NCI-H82 treated with DMSO at 0.1 percent for 48 hours (cell line): ENCODE results near the gene CRACDL.

Experiments used
- DNase-seq: peaks from one replicate; lab custom pipeline; 2025; ENCODE audit not compliant: unreplicated experiment; lab: John Stamatoyannopoulos, UW

CRACDL gene

DNA sequence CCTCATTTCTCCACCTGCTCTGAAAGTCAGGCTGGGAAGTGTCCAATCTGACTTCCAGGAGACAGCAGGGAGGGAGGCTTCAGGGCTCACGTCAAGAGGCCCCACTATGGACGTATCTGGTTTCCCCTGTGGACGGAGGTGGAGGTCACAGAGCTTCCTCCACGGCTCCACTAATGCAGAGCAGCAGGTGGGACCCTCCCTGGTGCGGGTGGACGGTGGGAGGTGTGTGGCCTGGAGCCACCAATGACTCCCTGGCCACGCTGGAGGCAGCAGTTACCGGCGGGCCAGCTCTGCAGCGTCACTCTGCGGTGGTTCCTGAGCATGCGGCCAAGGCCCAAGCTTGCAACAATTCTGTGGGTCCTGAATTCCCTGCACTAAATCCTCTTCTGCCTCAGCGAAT is 9.0 kb downstream of the CRACDL start:
- no peak for DNase-seq

DNA sequence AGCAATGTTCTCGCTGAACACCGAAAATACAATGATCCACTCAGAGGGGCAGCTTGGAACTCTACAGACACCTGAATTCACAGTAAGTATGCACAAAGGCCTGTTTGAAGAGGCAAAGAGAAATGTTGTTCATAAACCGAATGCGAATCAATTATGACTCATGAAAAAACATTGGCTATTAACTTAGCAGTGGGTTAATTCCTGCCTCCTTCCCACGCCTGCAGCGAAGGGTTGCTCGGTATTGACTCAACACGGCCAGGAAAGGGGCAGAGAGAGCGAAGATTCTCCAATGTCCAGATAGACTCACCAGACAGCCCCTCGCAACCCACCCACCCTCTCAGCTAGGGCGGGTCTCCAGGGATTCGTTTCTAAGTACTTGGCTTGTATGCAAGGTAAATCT is 9.4 kb downstream of the CRACDL start:
- DNase-seq = no peak

DNA sequence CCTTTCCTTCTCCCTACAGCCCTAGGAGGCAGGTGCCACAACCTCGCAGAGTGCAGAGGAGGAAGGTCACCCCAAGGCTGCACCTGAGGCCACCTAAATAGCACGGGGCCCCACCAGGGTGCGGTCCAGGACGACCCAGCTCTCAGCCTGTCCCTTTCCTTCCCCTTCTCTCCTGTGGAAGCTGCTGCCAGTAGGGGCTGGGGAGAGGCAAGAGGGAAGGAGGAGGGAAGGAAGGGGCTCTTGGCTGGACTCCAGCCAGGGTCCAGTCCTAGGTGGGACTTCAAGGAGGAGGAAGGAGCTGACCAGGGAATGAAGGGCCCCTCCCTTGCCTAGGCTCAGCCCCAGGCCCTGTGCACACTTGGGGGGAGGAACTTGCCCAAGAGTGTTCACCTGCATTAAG is 11.1 kb downstream of the CRACDL start:
- no peak for DNase-seq

DNA sequence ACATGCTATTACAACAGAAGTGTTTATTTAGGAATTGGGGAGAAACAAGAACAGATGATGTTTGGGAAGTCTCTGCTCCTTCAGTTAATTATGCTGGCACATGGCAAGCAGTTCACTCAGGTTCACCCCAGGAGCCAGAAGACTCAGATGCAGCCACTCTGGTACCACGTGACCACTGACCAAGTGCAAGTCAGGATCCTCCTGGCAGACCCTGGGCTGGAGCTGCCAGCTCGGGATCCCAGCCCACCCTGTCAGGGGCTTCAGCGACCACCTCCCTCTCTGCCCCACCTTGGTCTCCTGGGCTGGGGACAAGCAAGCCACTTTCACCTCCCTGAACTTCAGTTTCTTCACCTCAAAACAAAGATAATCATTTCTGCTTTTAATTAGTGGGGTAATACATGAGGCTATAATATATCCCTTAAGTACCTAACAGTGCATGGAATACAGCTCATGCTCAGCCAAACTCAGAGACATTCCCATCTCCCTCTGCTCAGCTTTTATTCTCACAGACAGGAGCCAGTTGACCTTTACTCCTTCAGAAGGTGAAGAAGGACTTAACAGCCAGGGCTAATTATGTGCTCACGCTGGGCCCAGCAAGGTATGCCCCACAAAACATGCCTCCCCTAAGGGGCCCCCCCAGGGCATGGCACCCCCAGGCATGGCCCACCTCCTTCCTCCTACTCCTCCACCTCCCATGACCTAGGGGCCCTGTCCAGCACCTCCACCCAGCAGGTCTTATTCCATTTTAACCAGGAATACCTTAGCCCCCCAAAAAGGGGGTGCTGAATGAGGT is 11.8 kb downstream of the CRACDL start:
- no peak for DNase-seq

DNA sequence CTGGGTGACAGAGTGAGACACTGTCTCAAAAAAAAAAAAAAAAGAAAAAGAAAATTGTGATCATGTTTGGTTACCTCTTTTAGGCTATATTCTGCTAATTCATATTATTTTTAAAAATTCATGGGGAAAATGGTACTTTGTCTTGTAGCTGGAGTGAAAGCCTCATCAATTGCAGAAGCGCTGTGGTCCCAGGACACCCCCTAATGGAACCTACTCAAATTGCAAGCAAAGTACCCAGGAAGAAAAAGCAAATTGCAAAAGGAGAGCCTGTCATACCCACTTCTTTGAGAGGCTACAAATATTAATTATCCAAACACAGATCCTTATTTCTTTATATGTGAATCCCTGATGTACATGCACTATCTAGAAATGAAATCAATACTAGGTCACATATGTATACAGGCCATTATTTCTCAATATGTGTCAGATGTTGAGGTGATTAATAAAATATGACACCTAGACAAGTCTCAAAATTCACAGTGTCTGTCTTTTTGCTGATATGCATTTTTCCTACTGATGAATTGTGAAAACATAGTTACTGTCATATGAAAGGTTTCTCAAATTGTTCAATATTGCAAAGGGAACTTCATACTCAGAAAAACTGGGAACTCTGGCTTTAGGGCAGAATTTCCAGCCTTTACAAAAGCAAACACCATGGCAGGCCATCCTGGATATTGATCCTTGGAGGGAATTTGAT is 12.6 kb downstream of the CRACDL start:
- DNase-seq = no peak

DNA sequence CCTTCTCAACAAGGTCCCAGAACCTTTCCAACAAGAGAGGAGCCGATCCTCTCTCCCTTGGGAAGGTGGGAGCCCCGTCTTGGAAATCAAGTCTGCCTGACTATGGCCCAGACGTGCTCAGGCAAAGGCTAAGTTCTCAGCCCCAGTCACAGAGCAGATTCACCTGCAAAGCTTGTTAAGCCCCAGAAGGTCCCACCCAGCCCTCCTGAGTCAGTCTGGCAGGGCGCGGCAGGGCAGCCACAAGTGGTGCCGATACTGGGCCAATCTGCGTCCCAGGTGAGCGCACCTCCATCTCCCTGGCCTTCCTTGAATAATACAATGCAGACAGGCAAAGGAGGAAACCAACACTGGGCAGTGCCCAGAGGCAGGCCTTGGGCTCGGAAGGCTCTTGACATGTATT is 15.0 kb downstream of the CRACDL start:
- DNase-seq = no peak

DNA sequence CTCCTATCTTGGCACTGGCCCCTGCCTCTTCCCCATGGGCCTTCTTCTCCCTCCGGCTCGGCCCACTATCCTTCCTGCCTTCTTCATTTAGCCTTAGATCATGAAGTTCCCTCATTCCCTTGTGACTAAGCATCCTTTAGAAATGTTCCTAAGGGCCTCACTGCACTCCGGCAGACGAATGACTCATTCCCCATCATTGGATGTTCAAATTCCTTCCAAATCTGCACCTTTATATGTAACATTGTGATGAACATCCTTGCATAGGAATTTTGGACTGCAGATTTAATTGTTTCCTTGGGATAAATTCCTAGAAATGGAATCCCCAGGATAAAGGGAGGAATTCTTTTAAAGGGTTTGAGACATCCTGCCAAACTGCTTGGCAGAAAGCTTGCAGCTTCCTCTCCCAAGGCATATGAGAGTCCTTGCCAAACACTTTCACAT is 19.0 kb downstream of the CRACDL start:
- no peak for DNase-seq

DNA sequence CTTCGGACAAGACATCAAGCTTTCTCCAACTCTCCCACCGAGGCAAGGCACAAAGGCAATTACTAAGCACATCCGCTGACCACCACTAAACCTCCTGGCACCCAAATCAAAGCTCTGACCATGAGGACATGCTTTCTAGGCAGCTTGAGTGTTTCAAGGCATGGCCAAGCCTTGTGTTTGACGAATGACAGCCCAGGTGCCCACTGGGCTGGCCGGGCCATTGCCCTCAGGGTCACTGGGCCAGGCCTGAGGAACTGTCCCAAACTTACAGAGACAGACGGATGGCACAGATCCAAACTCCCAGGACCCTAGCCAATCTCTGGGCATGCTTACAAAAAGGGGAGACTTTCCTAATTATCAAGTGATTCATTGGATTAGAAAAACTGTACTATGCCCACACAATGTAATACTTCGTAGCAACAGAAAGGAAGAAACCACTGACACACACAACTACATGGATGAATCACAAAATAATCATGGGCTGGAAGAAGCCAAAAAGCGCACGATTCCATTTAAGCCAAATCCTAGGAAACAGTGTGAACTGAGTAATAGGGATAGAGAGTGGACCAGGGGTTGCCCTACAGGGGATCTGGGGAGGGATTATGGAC is 20.2 kb downstream of the CRACDL start:
- no peak for DNase-seq

DNA sequence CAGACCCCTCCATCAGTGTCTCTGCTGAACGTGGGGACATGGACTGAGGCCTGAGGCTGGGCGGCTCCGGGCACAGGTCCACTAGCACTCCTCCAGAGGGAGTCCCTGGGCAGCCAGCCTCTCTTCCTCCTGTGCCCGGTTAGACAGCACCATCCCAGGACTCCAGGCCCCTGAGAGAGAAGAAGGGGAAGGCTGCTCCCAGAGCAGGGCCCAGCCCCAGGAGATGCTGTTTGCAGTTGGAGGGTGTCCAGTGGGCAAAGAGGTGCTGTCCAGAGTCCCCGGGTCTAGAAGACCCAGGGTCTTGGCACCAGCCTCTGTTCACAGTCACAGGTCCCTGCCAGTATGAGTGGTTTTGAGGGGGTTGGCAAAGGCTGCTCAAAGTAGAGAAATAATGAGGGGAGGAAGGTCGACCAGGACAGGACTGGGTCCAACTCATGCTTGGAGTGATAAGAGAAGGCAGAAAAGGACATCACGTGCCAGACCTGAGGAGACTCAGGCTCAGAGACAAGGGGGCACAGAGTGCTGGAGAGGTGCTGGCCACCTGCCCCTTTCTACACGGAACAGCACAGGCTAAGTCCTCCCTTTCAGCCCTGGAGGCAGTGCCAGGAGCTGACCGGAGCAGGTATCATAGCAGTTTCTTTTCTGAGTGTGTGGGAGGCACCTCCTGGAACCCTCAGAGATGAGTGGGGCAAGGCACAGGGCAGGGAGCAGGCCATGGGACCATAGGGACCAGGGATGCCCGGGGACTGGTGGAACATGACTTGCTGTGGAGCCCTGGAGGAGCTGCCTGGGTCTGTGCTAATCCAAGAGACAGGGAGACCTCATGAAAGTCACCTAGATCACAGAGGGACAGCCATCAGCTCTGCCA is 21.1 kb downstream of the CRACDL start:
- no peak for DNase-seq

DNA sequence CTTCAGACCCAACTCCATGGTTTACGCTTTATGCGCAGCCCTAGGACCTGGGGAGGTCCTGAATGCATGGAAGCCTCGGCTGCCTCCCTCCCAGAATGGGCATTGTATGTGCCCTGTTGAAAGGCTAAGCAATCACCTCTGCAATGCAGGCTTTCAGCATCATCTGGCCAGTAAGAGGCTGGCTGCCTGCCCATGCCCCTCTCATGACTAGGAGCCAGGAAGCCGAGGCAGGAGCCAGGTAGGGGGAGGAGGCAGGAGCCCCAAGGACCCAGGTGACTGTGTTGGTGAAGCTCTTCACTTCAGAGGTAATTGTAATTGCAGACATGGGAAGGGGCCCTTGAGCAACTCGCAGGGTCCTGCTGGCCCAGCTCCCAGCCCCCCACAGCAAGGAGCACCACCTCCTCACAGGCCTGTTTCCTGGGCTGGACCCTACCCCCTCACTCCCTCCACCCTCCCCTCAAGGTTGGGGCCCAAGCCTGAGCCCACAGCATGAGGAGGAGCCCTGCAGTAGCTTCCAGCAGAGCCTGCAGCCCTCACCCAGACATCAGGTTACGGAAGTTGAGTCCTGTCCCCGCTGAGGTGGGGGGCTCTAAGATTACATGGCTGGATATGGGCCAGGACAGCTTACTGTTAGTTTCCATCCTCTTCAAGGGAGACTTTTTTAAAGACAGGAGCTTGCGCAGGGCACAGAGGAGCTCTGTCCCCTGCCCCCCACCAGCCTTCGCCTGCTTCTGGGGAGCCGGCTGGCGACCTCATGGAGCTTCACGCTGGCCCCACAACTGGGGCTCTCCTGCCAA is 21.9 kb downstream of the CRACDL start:
- DNase-seq = no peak

DNA sequence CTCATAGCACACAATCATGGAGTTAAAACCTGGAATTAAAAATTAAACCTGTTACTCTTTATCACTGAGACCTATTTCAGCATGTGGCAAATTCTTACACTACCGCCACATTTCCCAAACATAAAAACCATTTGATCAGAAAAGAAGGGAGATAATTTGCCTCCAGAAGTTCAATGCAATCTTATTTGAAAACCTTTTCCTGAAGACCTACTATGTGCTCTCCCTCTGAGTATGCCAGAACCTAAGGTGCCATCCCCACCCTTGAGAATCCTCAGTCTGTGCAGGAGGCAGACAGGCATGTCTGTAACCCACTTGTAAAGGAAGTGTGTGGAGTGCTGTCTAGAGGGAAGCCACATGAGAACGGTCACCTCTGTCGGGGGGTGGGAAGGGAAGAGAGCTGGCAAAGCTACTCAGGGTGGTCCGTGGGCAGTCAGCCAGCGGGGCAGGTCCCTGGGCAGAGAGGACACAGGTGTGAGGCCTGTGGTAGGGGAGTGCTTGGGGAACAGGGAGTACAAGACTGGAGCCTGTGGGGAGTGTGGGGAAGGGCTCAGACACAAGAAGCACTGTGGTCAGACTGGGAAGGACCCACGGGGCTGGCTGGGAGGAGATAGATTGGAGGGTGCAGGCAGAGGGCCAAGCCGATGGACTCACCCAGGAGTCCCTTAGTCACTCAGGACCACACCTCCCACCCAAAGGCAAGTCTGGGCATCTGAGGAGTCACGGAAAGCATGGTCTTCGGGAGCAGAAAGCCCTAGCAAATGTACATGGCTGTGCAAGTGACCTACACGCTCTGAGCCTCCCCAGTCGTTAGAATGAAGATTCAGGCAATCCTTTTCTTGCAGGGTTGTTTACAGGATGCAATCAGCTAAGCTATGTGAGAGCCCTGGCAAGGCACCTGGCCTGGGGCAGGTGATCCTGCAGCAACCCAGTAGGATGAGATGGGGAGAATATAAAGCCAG is 22.8 kb downstream of the CRACDL start:
- no peak for DNase-seq

DNA sequence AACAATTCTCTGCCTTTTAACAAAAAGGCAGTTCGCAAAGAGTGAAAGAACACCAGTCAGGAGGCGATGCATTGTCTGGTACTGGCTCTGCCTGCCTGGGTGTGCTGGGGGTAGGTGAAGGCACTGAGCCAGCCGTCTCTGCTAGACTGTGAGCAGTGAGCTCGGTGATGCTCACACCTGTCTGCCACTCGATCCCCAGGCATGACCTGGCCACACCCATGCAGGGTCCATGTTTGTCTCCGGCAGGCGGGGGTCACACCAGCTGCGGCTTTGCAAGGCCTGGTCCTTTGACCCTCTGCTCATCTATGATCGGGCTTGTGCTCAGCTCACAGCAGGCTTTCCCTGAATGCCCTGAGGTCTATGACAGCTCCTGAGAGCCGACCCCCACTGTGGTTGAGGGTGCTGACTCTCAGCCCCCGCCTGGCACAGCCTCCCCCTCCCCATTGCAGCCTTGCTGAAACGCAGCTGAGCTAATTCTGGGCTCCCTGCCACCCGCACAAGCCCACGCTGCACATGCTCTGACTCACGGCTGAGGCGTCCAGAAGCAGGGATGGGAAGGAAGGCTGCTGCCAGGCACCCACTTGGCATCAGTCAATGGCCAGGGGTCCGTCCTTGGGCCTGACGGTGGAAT is 23.7 kb downstream of the CRACDL start:
- DNase-seq = no peak

DNA sequence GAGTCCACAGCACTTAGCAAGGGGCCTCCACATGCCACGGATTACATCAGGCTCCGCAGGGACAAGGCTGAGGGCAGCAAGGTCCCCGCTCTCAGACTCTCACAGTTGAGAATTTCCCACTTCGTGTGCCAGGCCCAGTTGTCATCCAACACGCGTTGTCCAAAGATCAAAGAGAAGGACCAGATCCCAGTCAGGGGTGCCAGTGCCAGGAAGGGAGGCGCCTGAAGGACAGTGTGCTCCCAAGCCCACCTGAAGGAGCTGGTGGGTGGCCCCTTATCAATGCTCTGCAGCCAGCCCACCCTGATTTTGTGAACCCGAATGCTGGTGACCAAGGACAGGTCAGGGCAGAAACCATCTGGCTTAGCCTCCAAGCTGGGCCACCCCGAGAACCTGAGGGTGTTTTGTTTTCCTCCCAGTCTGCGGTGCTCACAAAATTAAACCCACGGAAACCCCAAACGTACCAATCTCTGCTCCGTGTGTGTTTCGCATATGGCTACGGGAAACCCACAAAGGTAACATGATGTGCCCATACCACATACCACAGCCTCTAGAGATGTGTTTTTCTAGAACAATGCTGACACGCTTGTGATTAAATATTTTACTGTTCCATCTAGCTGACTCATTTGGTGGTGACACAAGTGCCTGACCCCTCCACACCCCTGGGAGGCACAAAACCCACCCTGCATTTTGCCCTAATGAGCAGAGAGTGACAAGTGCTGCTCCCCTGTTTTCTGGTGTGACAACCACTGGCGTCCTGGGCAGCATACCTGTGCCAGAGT is 24.5 kb downstream of the CRACDL start:
- no peak for DNase-seq

DNA sequence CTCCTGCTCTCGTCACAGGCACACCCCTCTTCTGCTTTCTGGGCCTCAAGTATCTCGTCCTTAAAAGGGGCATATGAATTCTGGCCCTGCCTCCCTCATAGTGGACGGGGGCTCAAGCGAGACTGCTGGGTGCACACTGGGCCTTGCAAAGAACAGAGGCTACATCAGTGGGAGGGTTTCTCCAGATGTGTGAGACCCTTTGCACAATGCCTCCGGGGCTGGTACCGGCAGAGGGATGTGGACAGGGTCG is 25.0 kb downstream of the CRACDL start:
- DNase-seq = no peak

DNA sequence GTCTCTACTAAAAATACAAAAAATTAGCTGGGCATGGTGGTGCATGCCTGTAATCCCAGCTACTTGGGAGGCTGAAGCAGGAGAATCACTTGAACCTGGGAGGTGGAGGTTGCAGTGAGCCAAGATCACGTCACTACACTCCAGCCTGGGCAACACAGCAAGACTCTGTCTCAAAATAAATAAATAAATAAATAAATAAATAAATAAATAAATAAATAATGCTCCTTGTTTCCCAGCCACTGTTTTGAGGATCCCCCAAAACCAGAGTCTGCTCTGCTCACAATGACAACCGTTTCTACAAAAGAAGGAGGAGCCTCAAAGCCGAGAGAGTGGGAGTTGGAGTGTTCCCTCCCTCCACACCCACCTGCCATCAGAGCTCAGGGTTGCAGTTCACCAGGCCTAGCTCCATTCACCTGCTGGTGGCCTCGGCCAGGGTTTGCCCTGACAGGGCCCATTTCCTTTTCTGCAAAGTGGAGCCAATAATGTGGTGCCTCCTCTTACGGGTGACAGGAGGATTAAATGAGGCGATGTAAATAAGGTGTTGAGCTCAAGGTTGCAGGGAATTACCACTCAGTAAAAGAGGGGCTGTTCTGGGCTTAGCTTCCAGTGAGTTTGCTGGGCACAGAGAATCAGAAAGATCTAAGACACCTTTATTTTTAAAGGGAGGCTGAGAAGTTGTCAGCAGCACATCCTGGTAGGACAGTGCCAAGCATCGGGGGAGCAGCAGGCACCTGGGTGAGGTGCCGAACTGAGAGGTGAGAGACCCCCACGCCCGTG is 25.5 kb downstream of the CRACDL start:
- DNase-seq = no peak

DNA sequence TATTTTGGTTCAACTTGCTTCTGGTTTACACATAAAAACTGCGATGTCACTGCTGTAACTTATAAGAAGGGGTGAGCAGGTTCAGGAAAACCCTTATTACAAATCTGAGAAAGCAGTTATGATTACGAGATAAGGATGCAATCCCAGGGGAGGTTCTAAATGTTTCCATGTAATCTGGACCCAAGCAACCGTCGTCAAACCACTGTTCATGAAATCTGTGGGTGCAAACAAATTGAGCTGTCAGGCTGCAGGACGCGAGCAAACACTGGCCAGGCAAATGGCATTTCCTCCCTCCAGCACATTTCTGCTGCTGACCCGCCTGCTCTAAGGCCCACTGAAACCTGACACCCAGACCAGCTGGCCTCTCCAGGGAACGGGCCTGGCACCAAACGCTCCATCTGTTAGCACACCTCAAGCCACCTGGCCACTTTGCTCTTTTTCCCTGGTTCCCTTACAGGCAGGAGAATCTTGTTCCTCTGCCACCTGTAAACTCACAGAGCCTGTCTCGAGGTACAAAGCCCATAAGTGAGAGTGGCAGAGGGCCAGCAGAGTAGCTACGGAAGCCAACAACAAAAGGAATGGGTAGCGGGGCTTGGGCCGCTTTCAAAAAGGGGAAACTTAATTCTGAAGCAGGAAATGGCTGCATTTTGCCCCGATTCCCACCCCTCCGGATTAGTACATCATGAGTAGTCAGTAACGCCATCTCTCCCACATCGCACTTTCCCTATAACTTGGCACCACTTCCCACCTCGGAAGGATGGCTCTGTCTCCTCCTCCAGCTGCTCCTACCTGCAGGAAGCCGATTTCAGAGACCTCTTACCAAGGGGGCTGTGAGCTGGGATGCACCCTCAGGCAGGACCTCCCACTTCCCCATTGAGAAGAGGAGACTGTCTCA is 26.5 kb downstream of the CRACDL start:
- DNase-seq = peak; percentile 88

DNA sequence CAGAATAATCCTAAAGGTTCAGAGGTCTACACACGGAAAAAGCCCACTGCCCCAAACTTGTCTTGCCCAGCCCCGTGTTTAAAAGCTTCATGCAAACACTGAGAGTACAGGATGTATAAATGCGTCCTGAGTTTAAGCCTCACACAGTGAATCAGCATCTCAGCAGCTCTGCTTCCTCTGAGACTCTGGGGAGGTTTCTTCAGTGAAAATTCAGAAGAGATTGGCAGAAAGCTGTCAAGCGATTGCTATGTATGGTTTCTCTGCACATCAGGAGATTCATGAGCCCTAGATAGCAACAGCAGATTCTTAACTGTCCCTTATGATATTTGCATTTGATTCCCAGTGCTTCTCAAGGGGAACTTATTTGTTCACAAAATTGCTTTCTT is 27.1 kb downstream of the CRACDL start:
- no peak for DNase-seq
